Uterus (tissue), 4 donors: ENCODE measurements around the gene GSS. TPM values are rescaled to one million over a fixed set of nuclear protein-coding genes. Genes with fewer than 3 reads are reported as not detected.

Experiments
- DNase-seq, 2 donors: peaks; one replicate each; pipeline ENCODE4 v3.0.0-alpha.2; 2019 to 2020
- H3K27ac ChIP-seq, 2 donors: fragments of 200-600 bp; sonication (generic); 1 replicate in 1 of 2; 2 replicates in 1 of 2; pipeline ENCODE4 v1.5.1; 2016 to 2018
- H3K27me3 ChIP-seq, 2 donors: fragments of 200-600 bp; sonication (generic); one replicate each; pipeline ENCODE4 v1.5.1; 2018 to 2019; ENCODE audit warnings: control low read depth in 1 of 2
- H3K36me3 ChIP-seq, 2 donors: fragments of 200-600 bp; sonication (generic); one replicate each; pipeline ENCODE4 v1.5.1; 2019; ENCODE audit warnings: control low read depth in 1 of 2
- H3K4me1 ChIP-seq, 2 donors: fragments of 200-600 bp; sonication (generic); one replicate each; pipeline ENCODE4 v1.5.1; 2018 to 2019; ENCODE audit warnings: control low read depth in 1 of 2
- H3K4me3 ChIP-seq, 2 donors: fragments of 200-600 bp; sonication (generic); 1 replicate in 1 of 2; 2 replicates in 1 of 2; pipeline ENCODE4 v1.5.1; 2018 to 2019; ENCODE audit warnings: mild to moderate bottlenecking in 1 of 2
- H3K9me3 ChIP-seq, 2 donors: fragments of 200-600 bp; sonication (generic); one replicate each; pipeline ENCODE4 v1.5.1; 2019; ENCODE audit warnings: control low read depth in 1 of 2
- CTCF ChIP-seq, 4 experiments: fragments of 200-600 bp in 2 of 4; fragments of 450-650 bp in 2 of 4; sonication (generic) in 2 of 4; IDR thresholded peaks; one replicate each; pipeline ENCODE4 v1.5.1; 2016 to 2019; ENCODE audit warnings: antibody characterized with exemption in 4 of 4, mild to moderate bottlenecking in 2 of 4, moderate library complexity in 1 of 4
- POLR2A ChIP-seq, 2 donors: fragments of 450-650 bp; IDR thresholded peaks; one replicate each; pipeline ENCODE4 v1.6.1; 2016; ENCODE audit warnings: antibody characterized with exemption in 2 of 2, mild to moderate bottlenecking in 1 of 2, moderate library complexity in 1 of 2
- intact Hi-C: fragments of 100-400 bp; cut with DNase I; formaldehyde crosslinking; loops from one replicate; pipeline ENCODE4 v1.15.1; 2023; ENCODE audit warnings: low total_unique reads
- total RNA-seq, 4 donors: library from RNA; depleted of rRNA in 3 of 4; stranded (reverse); fragments of >200 nt in 3 of 4; gene quantifications; one replicate each; pipeline versions ENCODE4 v1.1.0 to v1.2.4, GENCODE V29; 2014 to 2023
- donor health status: DM: yes; HTN: yes; CAD: no.

GSS gene
- total RNA-seq, 4 donors from 2014 or later: 3.8 to 47.2 (median 16.5) TPM

GRCh38 chr20:34987288-34988190 is 31.9 kb upstream of the GSS start:
- DNase-seq: peak in 1 of 2 donors; percentile 19
- Histone ChIP-seq H3K27me3 (peaks cover 0 to 6% of the 10 kb centered on the region in 2 donors), H3K36me3 (no peaks in the 10 kb centered on the region), H3K4me1 (no peaks in the 10 kb centered on the region), H3K27ac (no peak overlapping the region), H3K9me3 (no peaks in the 10 kb centered on the region), H3K4me3 (no peak overlapping the region)
- no peak for TF ChIP-seq CTCF (IDR thresholded peaks at IDR 0.05)
- TF ChIP-seq POLR2A (IDR thresholded peaks at IDR 0.05): no peak
- intact Hi-C loops: no loop called here

DNA sequence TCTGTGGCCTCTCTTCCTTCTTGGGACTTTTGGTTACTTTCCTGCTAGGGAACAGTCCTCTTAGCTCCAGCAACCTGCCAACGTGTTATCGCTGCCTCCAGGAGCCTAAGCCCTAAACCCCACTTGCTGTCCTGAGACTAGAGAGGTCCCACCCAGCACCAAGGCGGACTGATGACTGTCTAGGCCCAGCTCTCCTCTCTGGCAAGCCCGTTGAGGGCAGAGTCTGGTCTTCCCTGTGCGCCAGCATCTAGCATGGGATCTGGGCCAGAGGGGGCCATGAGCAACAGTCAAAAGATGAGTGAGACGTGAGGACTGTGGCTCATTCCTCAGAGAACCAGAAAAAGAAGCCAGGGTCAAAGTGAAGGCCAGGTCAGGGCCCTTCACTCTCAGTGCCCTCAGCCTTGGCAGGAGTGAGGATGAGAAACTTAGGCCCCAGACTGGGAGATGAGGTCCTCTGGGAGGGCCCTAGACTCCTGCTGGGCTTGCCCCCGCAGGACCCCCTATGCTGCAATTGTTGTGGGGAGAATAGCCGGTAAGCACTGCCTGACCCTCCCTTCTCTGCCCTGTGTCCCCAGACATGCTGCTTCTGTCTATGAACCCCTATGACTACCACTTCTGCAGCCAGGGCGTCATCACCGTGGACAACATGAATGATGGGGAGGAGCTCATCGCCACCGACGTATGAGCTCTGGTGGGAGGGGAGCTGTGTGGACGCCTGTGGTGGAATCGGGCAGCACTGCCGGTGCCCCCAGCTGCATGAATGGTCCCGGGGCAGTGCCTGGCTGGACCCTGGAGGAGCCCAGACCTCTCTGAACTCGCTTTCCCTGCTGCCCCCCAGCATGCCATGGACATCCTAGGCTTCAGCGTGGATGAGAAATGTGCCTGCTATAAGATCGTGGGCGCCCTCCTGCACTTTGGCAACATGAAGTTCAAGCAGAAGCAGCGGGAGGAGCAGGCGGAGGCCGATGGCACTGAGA is 31.0 kb upstream of the GSS start:
- Histone ChIP-seq H3K36me3 (no peaks in the 10 kb centered on the region), H3K27ac (no peak overlapping the region), H3K9me3 (no peaks in the 10 kb centered on the region), H3K4me3 (no peak overlapping the region), H3K4me1 (no peaks in the 10 kb centered on the region), H3K27me3 (peaks cover 0 to 6% of the 10 kb centered on the region in 2 donors)
- intact Hi-C loops: no loop called here
- DNase-seq: no peak
- no peak for TF ChIP-seq POLR2A (IDR thresholded peaks at IDR 0.05)
- no peak for TF ChIP-seq CTCF (IDR thresholded peaks at IDR 0.05)

DNA sequence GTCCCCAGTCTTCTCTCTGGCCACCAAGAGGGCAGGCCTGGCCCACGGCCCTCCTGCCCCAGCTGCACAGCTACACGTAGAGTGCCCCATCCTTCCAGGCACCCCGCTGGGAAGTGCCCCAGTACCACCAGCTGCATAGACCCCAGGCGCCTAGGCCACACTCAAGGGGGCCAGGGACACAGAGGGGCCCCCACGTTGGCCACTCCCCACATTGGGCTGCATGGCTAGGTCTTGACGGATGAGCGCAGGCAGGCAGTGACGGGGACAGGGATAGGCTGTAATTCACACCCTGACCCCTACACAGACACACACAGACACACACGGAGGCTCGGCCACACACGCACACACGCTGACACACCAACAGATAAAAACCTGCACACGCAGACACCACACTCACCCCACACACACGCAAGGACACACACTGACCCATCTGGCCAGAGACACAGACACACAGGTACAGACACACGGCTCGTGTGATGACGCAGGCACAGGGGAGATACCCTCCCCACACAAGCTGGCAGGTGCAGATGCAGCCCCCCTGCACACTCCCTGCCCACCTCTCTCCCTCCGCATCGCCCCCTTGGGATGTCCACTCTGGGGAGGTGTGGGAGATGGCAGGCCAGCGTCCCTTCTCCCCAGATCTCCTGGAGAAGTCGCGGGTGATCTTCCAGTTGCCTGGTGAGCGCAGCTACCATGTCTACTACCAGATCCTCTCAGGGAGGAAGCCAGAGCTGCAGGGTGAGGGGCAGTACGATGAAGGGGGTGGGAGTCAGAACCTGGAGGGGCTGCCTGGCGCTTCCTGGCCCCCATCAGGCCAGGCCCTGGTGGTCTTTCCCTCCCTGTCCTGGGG is 30.1 kb upstream of the GSS start:
- Histone ChIP-seq H3K27me3 (peaks cover 0 to 6% of the 10 kb centered on the region in 2 donors), H3K9me3 (no peaks in the 10 kb centered on the region), H3K4me1 (no peaks in the 10 kb centered on the region), H3K4me3 (no peak overlapping the region), H3K36me3 (no peaks in the 10 kb centered on the region), H3K27ac (no peak overlapping the region)
- no peak for DNase-seq
- TF ChIP-seq CTCF (IDR thresholded peaks at IDR 0.05): no peak
- TF ChIP-seq POLR2A (IDR thresholded peaks at IDR 0.05): no peak
- intact Hi-C loops: no loop called here

- no peak for DNase-seq
- Histone ChIP-seq H3K27ac (no peak overlapping the region), H3K9me3 (no peaks in the 10 kb centered on the region), H3K4me1 (no peaks in the 10 kb centered on the region), H3K4me3 (no peak overlapping the region), H3K27me3 (peaks cover 0 to 6% of the 10 kb centered on the region in 2 donors), H3K36me3 (no peaks in the 10 kb centered on the region)
- TF ChIP-seq POLR2A (IDR thresholded peaks at IDR 0.05) (no peak), CTCF (IDR thresholded peaks at IDR 0.05) (no peak)
- intact Hi-C loops: no loop called here
Measured at GRCh38 chr20:34984756-34985261, 29.2 kb upstream of the GSS start.
